Hepatocyte (in vitro differentiated cells): Measurements from ENCODE around the gene WFDC1. TPM values are rescaled to one million over a fixed set of nuclear protein-coding genes. Genes with fewer than 3 reads are reported as not detected.

Source experiments
- DNase-seq: peaks from one replicate; pipeline ENCODE4 v3.0.0-alpha.2; 2016; ENCODE audit warnings: low spot score
- H2AFZ ChIP-seq: fragments of 200-600 bp; sonication (generic); 2 replicates; pipeline ENCODE4 v1.6.0; 2016; ENCODE audit warnings: antibody characterized with exemption, mild to moderate bottlenecking
- H3K27ac ChIP-seq: fragments of 200-600 bp; sonication (generic); 2 replicates; pipeline ENCODE4 v1.5.1; 2016; ENCODE audit warnings: mild to moderate bottlenecking
- H3K27me3 ChIP-seq: fragments of 200-600 bp; sonication (generic); 2 replicates; pipeline ENCODE4 v1.6.1; 2016
- H3K36me3 ChIP-seq: fragments of 200-600 bp; sonication (generic); replicated peaks from 2 replicates; pipeline ENCODE4 v1.5.1; 2016; ENCODE audit warnings: low read depth; ENCODE audit not compliant: insufficient read depth
- H3K4me1 ChIP-seq: fragments of 200-600 bp; sonication (generic); 2 replicates; pipeline ENCODE4 v1.5.1; 2016; ENCODE audit warnings: mild to moderate bottlenecking, moderate library complexity; ENCODE audit not compliant: insufficient read depth
- H3K4me2 ChIP-seq: fragments of 200-600 bp; sonication (generic); 2 replicates; pipeline ENCODE4 v1.6.0; 2016
- H3K4me3 ChIP-seq: fragments of 200-600 bp; sonication (generic); 2 replicates; pipeline ENCODE4 v1.5.1; 2016; ENCODE audit warnings: mild to moderate bottlenecking
- H3K79me2 ChIP-seq: fragments of 200-600 bp; sonication (generic); 2 replicates; pipeline ENCODE4 v1.6.0; 2017; ENCODE audit warnings: mild to moderate bottlenecking
- H3K9me2 ChIP-seq: fragments of 200-600 bp; sonication (generic); replicated peaks from 2 replicates; pipeline ENCODE4 v1.6.0; 2017; ENCODE audit warnings: mild to moderate bottlenecking; ENCODE audit not compliant: insufficient read depth
- H3K9me3 ChIP-seq: fragments of 200-600 bp; sonication (generic); 2 replicates; pipeline ENCODE4 v1.5.1; 2016; ENCODE audit warnings: low read depth, mild to moderate bottlenecking
- H4K20me1 ChIP-seq: fragments of 200-600 bp; sonication (generic); 2 replicates; pipeline ENCODE4 v1.6.0; 2016; ENCODE audit warnings: mild to moderate bottlenecking; ENCODE audit not compliant: insufficient read depth, poor library complexity, severe bottlenecking
- CTCF ChIP-seq: fragments of 200-600 bp; sonication (generic); IDR thresholded peaks from 2 replicates; pipeline ENCODE4 v1.5.1; 2016; ENCODE audit warnings: antibody characterized with exemption, mild to moderate bottlenecking; ENCODE audit not compliant: poor library complexity
- EZH2 ChIP-seq: fragments of 200-600 bp; sonication (generic); IDR thresholded peaks from 2 replicates; pipeline ENCODE4 v1.6.1; 2016; ENCODE audit warnings: antibody characterized with exemption, mild to moderate bottlenecking, borderline replicate concordance
- EZH2phosphoT487 ChIP-seq: fragments of 200-600 bp; sonication (generic); IDR thresholded peaks from one replicate; pipeline ENCODE4 v1.6.1; 2018; ENCODE audit warnings: antibody characterized with exemption, mild to moderate bottlenecking, low read depth, moderate library complexity; ENCODE audit not compliant: unreplicated experiment, severe bottlenecking
- WGBS: methylation state at CpG from one replicate; pipeline ENCODE4 v1.1.6; 2016; ENCODE audit warnings: low lambda C conversion rate; ENCODE audit errors: missing lambda C conversion rate; 5-methylcytosine and 5-hydroxymethylcytosine counted together
- polyA plus RNA-seq: library from polyadenylated mRNA; unstranded; fragments of >200 nt; fragmentation: Nextera tagmentation; extraction: Ambion mirVana; gene quantifications from 2 replicates; pipeline ENCODE4 v1.2.1, GENCODE V29; 2016
- small RNA-seq: library from RNA; depleted of rRNA; stranded (forward); fragments of <200 nt; gene quantifications from one replicate; pipeline ENCODE3, GENCODE V24; 2014
- total RNA-seq: library from RNA; depleted of rRNA; stranded (reverse); fragments of >200 nt; gene quantifications from 2 replicates; pipeline ENCODE4 v1.2.3, GENCODE V29; 2014

Gene WFDC1
- total and polyA plus RNA-seq, 2 experiments from 2014 or later: 12.9 to 16.9 TPM

- Histone ChIP-seq H3K36me3 (no peaks in the 10 kb centered on the region), H3K4me3 (no peak overlapping the region), H3K4me1 (no peaks in the 10 kb centered on the region), H2AFZ (no peak overlapping the region), H3K9me2 (no peaks in the 10 kb centered on the region), H3K79me2 (no peaks in the 10 kb centered on the region), H4K20me1 (no peaks in the 10 kb centered on the region), H3K27me3 (no peaks in the 10 kb centered on the region), H3K9me3 (no peaks in the 10 kb centered on the region), H3K4me2 (no peak overlapping the region), H3K27ac (no peak overlapping the region)
- DNase-seq: no peak
- TF ChIP-seq EZH2: no peak
- no peak for TF ChIP-seq EZH2phosphoT487
- TF ChIP-seq CTCF: no peak
- 65% methylated on average over 9 of the region's 11 CpGs for WGBS
Observed at GRCh38 chr16:84379008-84379708, 84.5 kb downstream of the WFDC1 start.

Small RNA genes within 50 kb of the gene (small RNA-seq; reads per million reads assigned to genes)
- not detected for gene RNA5SP433

Other genes starting within 250 kb of the WFDC1 start
- 76.8 and 82.9 TPM in 2 replicates for gene MBTPS1, start 177.9 kb upstream of the WFDC1 start, total RNA-seq
- gene MBTPS1, start 177.9 kb upstream of the WFDC1 start, polyA plus RNA-seq: 61.5 and 65.9 TPM in 2 replicates
- gene HSDL1, start 149.7 kb upstream of the WFDC1 start, total RNA-seq: 24.9 and 26.7 TPM in 2 replicates
- gene HSDL1, start 149.7 kb upstream of the WFDC1 start, polyA plus RNA-seq: 14.3 and 20.1 TPM in 2 replicates
- gene DNAAF1, start 149.6 kb upstream of the WFDC1 start, total RNA-seq: 0.13 and 0.16 TPM in 2 replicates
- gene DNAAF1, start 149.6 kb upstream of the WFDC1 start, polyA plus RNA-seq: 0.12 and 0.31 TPM in 2 replicates
- gene TAF1C, start 107.8 kb upstream of the WFDC1 start, total RNA-seq: 30.2 and 32.8 TPM in 2 replicates
- gene TAF1C, start 107.8 kb upstream of the WFDC1 start, polyA plus RNA-seq: 39.2 and 58.0 TPM in 2 replicates
- gene ADAD2, start 103.7 kb upstream of the WFDC1 start, total RNA-seq: not detected in 2 replicates
- gene ADAD2, start 103.7 kb upstream of the WFDC1 start, polyA plus RNA-seq: 0.30 TPM in 1 of 2 replicates, not detected in the other
- not detected in 2 replicates for gene KCNG4, start 54.9 kb upstream of the WFDC1 start, total RNA-seq
- not detected in 2 replicates for gene KCNG4, start 54.9 kb upstream of the WFDC1 start, polyA plus RNA-seq
- gene ATP2C2, start 73.7 kb downstream of the WFDC1 start, total RNA-seq: 6.0 and 12.2 TPM in 2 replicates
- 6.8 and 7.2 TPM in 2 replicates for gene ATP2C2, start 73.7 kb downstream of the WFDC1 start, polyA plus RNA-seq
- gene MEAK7, start 209.8 kb downstream of the WFDC1 start, total RNA-seq: 13.5 and 29.7 TPM in 2 replicates
- 21.6 and 22.6 TPM in 2 replicates for gene MEAK7, start 209.8 kb downstream of the WFDC1 start, polyA plus RNA-seq